Measurements from ENCODE around the gene BMP5.

The BMP5 gene

GRCh38 chr6:55705451-55706440, 169.6 kb downstream of the BMP5 start:
- peak; percentile 0 for DNase-seq

DNA sequence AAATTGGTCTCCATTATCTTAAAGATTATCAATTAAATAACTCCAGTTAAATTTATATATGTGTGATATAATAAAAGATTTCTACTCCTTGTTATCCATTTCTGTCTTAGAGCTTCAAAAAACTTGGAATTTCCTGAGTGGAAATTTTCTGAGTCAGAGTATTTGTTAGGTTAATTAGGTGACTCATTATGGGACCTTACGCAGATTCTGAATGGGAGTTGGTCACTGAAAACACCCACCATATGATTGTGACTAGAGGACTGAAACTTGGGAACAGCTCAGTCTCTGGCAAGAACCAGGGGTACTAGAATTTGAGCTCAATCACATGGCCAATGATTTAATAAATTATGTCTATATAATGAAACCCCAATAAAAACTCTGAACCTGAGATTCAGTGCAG, 171.0 kb downstream of the BMP5 start:
- DNase-seq, result no peak
